OCI-LY1 (cell line): Measurements from ENCODE around the gene CRKL.

Experiments used
- H2AFZ ChIP-seq: fragments of 200-600 bp; sonication (generic), shearing (Covaris generic); 2 replicates; pipeline ENCODE4 v1.6.0; 2014; ENCODE audit warnings: antibody characterized with exemption, mild to moderate bottlenecking, low read length
- H3F3A ChIP-seq: fragments of 200-600 bp; sonication (generic), shearing (Covaris generic); 2 replicates; pipeline ENCODE4 v1.6.0; 2014; ENCODE audit warnings: mild to moderate bottlenecking, antibody characterized with exemption, low read length, moderate library complexity; ENCODE audit not compliant: insufficient read depth
- H3K27ac ChIP-seq: fragments of 200-600 bp; sonication (generic); 2 replicates; pipeline ENCODE4 v1.5.1; 2014; ENCODE audit warnings: low read length, mixed run types, mild to moderate bottlenecking, low read depth; ENCODE audit not compliant: poor library complexity, severe bottlenecking
- H3K27me3 ChIP-seq: fragments of 200-600 bp; sonication (generic); 2 replicates; pipeline ENCODE4 v1.6.0; 2014; ENCODE audit warnings: antibody characterized with exemption, mild to moderate bottlenecking, low read length, moderate library complexity; ENCODE audit not compliant: insufficient read depth
- H3K36me3 ChIP-seq: fragments of 200-600 bp; sonication (generic); 2 replicates; pipeline ENCODE4 v1.6.1; 2014; ENCODE audit warnings: mild to moderate bottlenecking, antibody characterized with exemption, low read length, moderate library complexity, mixed read lengths; ENCODE audit not compliant: insufficient read depth
- H3K4me1 ChIP-seq: fragments of 200-600 bp; sonication (generic); 2 replicates; pipeline ENCODE4 v1.5.1; 2014; ENCODE audit warnings: mild to moderate bottlenecking, low read length, moderate library complexity; ENCODE audit not compliant: insufficient read depth, severe bottlenecking
- H3K4me2 ChIP-seq: fragments of 200-600 bp; sonication (generic), shearing (Covaris generic); 2 replicates; pipeline ENCODE4 v1.6.1; 2014; ENCODE audit warnings: low read length
- H3K4me3 ChIP-seq: fragments of 200-600 bp; sonication (generic); 2 replicates; pipeline ENCODE4 v1.5.1; 2014; ENCODE audit warnings: low read length, low read depth, mild to moderate bottlenecking, mixed read lengths; ENCODE audit not compliant: poor library complexity, severe bottlenecking
- H3K79me2 ChIP-seq: fragments of 200-600 bp; shearing (Covaris generic); 2 replicates; pipeline ENCODE4 v1.6.1; 2016; ENCODE audit warnings: mixed run types, low read length, mixed read lengths; ENCODE audit not compliant: insufficient read depth
- H3K9ac ChIP-seq: fragments of 200-600 bp; sonication (generic), shearing (Covaris generic); 2 replicates; pipeline ENCODE4 v1.6.1; 2014; ENCODE audit warnings: mild to moderate bottlenecking, low read length, mixed read lengths
- H3K9me2 ChIP-seq: fragments of 200-600 bp; sonication (generic), shearing (Covaris generic); 2 replicates; pipeline ENCODE4 v1.6.1; 2014; ENCODE audit warnings: low read depth, mild to moderate bottlenecking, low read length, mixed read lengths
- H3K9me3 ChIP-seq: fragments of 200-600 bp; shearing (Covaris generic); 2 replicates; pipeline ENCODE4 v1.6.1; 2014; ENCODE audit warnings: low read length, mixed read lengths
- H4K20me1 ChIP-seq: fragments of 200-600 bp; sonication (generic), shearing (Covaris generic); 2 replicates; pipeline ENCODE4 v1.6.0; 2016; ENCODE audit warnings: mild to moderate bottlenecking, low read length; ENCODE audit not compliant: insufficient read depth
- EZH2 ChIP-seq: fragments of 200-600 bp; sonication (generic), shearing (Covaris generic); IDR thresholded peaks from 2 replicates; pipeline ENCODE4 v1.8.0; 2017; ENCODE audit warnings: borderline replicate concordance, mixed run types, mild to moderate bottlenecking, antibody characterized with exemption, low read length, moderate library complexity, mixed read lengths
- TF ChIP-seq, protein P1 (sequence below): fragments of 200-600 bp; sonication (generic), shearing (Covaris generic); IDR thresholded peaks from 2 replicates; pipeline ENCODE4 v1.5.1; 2017; ENCODE audit warnings: mild to moderate bottlenecking, antibody characterized with exemption, low read length, moderate library complexity, mixed read lengths

Gene CRKL

DNA sequence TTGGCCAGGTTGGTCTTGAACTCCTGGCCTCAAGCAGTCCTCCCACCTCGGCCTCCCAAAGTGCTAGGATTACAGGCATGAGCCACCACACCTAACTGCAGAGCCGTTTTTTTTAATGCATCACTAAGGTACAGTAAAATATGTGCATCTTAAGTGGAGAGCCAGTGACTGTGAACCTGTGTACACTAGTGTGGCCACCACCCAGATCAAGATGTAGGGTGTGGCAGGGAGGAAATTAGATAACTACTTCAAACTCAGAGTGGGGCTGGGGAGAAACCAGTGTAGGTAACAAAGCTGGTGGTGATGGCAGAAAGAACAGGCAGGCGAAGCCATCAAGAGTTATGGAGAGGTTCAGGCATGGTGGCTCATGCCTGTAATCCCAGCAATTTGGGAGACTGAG, 44.0 kb upstream of the CRKL start:
- no peaks in the 10 kb centered on the region for H3K9me2 ChIP-seq
- H3K4me1 ChIP-seq, result no peaks in the 10 kb centered on the region
- H3K4me2 ChIP-seq, result no peak overlapping the region
- H3K36me3 ChIP-seq, result peaks cover 21% of the 10 kb centered on the region
- H3K27me3 ChIP-seq, result no peaks in the 10 kb centered on the region
- no peak for TF ChIP-seq EZH2
- TF ChIP-seq, protein P1, sequence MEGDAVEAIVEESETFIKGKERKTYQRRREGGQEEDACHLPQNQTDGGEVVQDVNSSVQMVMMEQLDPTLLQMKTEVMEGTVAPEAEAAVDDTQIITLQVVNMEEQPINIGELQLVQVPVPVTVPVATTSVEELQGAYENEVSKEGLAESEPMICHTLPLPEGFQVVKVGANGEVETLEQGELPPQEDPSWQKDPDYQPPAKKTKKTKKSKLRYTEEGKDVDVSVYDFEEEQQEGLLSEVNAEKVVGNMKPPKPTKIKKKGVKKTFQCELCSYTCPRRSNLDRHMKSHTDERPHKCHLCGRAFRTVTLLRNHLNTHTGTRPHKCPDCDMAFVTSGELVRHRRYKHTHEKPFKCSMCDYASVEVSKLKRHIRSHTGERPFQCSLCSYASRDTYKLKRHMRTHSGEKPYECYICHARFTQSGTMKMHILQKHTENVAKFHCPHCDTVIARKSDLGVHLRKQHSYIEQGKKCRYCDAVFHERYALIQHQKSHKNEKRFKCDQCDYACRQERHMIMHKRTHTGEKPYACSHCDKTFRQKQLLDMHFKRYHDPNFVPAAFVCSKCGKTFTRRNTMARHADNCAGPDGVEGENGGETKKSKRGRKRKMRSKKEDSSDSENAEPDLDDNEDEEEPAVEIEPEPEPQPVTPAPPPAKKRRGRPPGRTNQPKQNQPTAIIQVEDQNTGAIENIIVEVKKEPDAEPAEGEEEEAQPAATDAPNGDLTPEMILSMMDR, result no peak
- H3K9ac ChIP-seq, result no peak overlapping the region
- H3K79me2 ChIP-seq, result no peaks in the 10 kb centered on the region
- H3F3A ChIP-seq, result no peaks in the 10 kb centered on the region
- no peaks in the 10 kb centered on the region for H3K9me3 ChIP-seq
- no peak overlapping the region for H2AFZ ChIP-seq
- no peak overlapping the region for H3K4me3 ChIP-seq
- no peak overlapping the region for H3K27ac ChIP-seq
- no peaks in the 10 kb centered on the region for H4K20me1 ChIP-seq

DNA sequence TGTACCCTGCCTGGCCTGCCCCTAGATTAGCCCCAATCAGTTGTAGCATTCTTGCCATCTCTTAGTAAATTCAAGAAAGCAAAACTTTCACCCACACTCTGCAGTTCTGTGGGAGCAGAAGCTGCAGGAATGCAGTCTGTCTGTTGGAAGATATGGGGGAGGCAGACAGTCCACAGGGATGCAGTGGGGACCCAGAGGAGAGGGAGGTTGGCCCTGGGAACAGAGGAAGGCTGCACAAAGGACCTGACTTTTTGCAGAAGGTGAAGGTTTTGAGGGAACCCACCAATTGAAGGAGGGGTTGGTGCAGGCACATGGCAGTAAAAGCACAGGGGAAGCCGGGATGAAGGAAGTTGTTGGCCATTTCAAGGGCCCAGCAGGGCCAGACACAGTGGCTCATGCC, 41.9 kb upstream of the CRKL start:
- H3K4me1 ChIP-seq, result no peaks in the 10 kb centered on the region
- H3K36me3 ChIP-seq, result peaks cover 21% of the 10 kb centered on the region
- H4K20me1 ChIP-seq, result no peaks in the 10 kb centered on the region
- no peaks in the 10 kb centered on the region for H3K27me3 ChIP-seq
- no peak for TF ChIP-seq EZH2
- TF ChIP-seq, protein P1, result no peak
- H3K9me2 ChIP-seq, result no peaks in the 10 kb centered on the region
- H3K4me2 ChIP-seq, result no peak overlapping the region
- no peak overlapping the region for H2AFZ ChIP-seq
- no peaks in the 10 kb centered on the region for H3K9me3 ChIP-seq
- H3K4me3 ChIP-seq, result no peak overlapping the region
- H3K27ac ChIP-seq, result no peak overlapping the region
- H3K9ac ChIP-seq, result no peak overlapping the region
- no peaks in the 10 kb centered on the region for H3K79me2 ChIP-seq
- H3F3A ChIP-seq, result no peaks in the 10 kb centered on the region

DNA sequence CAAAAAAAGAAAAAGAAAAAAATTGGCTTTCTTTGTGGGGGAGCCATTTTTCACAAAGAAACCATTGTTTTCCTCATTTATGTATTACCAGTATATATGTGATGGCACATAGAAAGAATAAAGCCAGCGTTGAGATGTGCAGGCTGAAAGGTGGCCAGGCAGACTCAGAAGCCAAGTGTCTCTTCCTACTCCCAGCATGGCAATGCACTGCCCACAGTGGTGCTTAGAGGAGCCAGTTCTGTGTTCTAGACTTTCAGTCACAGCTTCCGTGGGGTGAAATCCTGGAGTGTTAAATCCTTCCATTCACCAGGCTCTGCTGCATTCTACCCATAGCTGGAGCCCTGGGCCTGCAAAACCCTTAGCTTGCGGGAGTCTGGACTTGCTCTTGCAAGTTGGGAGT, 39.5 kb upstream of the CRKL start:
- no peak overlapping the region for H3K4me2 ChIP-seq
- no peaks in the 10 kb centered on the region for H3K9me3 ChIP-seq
- H3K79me2 ChIP-seq, result no peaks in the 10 kb centered on the region
- no peaks in the 10 kb centered on the region for H3K27me3 ChIP-seq
- H3F3A ChIP-seq, result no peaks in the 10 kb centered on the region
- no peaks in the 10 kb centered on the region for H3K4me1 ChIP-seq
- H3K27ac ChIP-seq, result no peak overlapping the region
- H2AFZ ChIP-seq, result no peak overlapping the region
- H3K36me3 ChIP-seq, result peaks cover 18% of the 10 kb centered on the region
- H3K9ac ChIP-seq, result no peak overlapping the region
- no peak overlapping the region for H3K4me3 ChIP-seq
- TF ChIP-seq, protein P1, result no peak
- TF ChIP-seq EZH2, result no peak
- no peaks in the 10 kb centered on the region for H4K20me1 ChIP-seq
- H3K9me2 ChIP-seq, result no peaks in the 10 kb centered on the region
